ENCODE results near the gene CHRND.

CHRND gene

GRCh38 chr2:232567721-232568120, 41.8 kb downstream of the CHRND start:
- H3K27ac ChIP-seq (ENCODE audit: extremely low read depth, low read depth, low read length) = no peak overlapping the region
- H3K4me3 ChIP-seq (ENCODE audit: low read depth, low read length) = no peak overlapping the region
- TF ChIP-seq, protein P1, sequence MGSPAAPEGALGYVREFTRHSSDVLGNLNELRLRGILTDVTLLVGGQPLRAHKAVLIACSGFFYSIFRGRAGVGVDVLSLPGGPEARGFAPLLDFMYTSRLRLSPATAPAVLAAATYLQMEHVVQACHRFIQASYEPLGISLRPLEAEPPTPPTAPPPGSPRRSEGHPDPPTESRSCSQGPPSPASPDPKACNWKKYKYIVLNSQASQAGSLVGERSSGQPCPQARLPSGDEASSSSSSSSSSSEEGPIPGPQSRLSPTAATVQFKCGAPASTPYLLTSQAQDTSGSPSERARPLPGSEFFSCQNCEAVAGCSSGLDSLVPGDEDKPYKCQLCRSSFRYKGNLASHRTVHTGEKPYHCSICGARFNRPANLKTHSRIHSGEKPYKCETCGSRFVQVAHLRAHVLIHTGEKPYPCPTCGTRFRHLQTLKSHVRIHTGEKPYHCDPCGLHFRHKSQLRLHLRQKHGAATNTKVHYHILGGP (tag by site-specific recombination; IDR thresholded peaks at IDR 0.05) = no peak
- TF ChIP-seq ZNF133 (tag by site-specific recombination; IDR thresholded peaks at IDR 0.05) (no peak), ZNF549 (tag by site-specific recombination; IDR thresholded peaks at IDR 0.05) (no peak), ZNF175 (tag by site-specific recombination; IDR thresholded peaks at IDR 0.05) (no peak), OSR2 (tag by site-specific recombination; IDR thresholded peaks at IDR 0.05) (no peak), TCF7L2 (IDR thresholded peaks at IDR 0.05; ENCODE audit: borderline replicate concordance, low read depth, low read length) (no peak), RBAK (tag by site-specific recombination; IDR thresholded peaks at IDR 0.05) (no peak), ZNF354C (tag by site-specific recombination; IDR thresholded peaks at IDR 0.05; ENCODE audit: borderline replicate concordance, low read depth) (no peak), WT1 (tag by site-specific recombination; IDR thresholded peaks at IDR 0.05) (no peak), GLI2 (tag by site-specific recombination; IDR thresholded peaks at IDR 0.05; ENCODE audit: borderline replicate concordance, low read depth) (no peak), ZNF423 (tag by site-specific recombination; IDR thresholded peaks at IDR 0.05) (no peak), ZNF548 (tag by site-specific recombination; IDR thresholded peaks at IDR 0.05) (no peak), ZFHX2 (tag by site-specific recombination; conservative IDR thresholded peaks at IDR 0.05) (no peak)
- TF ChIP-seq, protein P2, sequence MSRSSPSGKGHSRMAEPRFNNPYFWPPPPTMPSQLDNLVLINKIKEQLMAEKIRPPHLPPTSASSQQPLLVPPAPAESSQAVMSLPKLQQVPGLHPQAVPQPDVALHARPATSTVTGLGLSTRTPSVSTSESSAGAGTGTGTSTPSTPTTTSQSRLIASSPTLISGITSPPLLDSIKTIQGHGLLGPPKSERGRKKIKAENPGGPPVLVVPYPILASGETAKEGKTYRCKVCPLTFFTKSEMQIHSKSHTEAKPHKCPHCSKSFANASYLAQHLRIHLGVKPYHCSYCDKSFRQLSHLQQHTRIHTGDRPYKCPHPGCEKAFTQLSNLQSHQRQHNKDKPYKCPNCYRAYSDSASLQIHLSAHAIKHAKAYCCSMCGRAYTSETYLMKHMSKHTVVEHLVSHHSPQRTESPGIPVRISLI (tag by site-specific recombination; IDR thresholded peaks at IDR 0.05) = no peak
- TF ChIP-seq, protein P3, sequence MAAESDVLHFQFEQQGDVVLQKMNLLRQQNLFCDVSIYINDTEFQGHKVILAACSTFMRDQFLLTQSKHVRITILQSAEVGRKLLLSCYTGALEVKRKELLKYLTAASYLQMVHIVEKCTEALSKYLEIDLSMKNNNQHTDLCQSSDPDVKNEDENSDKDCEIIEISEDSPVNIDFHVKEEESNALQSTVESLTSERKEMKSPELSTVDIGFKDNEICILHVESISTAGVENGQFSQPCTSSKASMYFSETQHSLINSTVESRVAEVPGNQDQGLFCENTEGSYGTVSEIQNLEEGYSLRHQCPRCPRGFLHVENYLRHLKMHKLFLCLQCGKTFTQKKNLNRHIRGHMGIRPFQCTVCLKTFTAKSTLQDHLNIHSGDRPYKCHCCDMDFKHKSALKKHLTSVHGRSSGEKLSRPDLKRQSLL (tag by site-specific recombination; IDR thresholded peaks at IDR 0.05) = no peak
- H3K4me1 ChIP-seq (ENCODE audit: control insufficient read depth, insufficient read depth, low read length) = 0 out of 2 replicates have a peak, but pooled peaks cover 2% of the 10 kb centered on the region
- no peaks in the 10 kb centered on the region for H3K9me3 ChIP-seq (ENCODE audit: control insufficient read depth, insufficient read depth, low read depth, low read length)
- ChIA-PET POLR2A (interaction anchor here (1.4 kb wide), 1 partner anchor 17 kb away, joined by 3 read pairs; the partner anchor contains the start of genes EIF4E2 and TIGD1), CTCF (interaction anchor here (0.7 to 0.9 kb wide), 2 partner anchors 11 to 893 kb away, joined by 3 read pairs; no protein-coding TSS in a partner anchor)
- H3K36me3 ChIP-seq (ENCODE audit: control insufficient read depth in 2 of 2, insufficient read depth in 1 of 2, low read length in 2 of 2) = peaks cover 22 to 96% of the 10 kb centered on the region in 2 experiments

DNA sequence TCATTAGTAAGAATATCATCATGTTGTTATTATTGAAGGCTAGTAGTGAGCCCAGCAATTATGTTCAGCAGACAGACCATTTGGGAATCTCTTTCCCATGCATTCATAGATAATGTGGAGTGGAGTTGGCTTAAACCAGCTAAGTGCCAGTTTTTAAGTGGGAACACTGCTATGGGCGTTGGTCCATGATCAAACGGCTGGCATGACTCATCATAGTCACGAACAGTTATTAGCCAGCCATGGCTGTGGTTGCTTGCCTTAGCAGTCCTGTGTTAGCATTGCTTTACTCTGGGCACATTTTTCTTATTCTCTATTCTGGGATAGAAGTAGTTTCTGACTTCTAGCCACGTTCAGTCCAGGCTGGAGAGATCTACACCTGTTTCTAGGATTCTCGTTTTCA, 42.2 kb downstream of the CHRND start:
- Histone ChIP-seq H3K4me3 (ENCODE audit: low read depth, low read length) (no peak overlapping the region), H3K36me3 (ENCODE audit: control insufficient read depth in 2 of 2, insufficient read depth in 1 of 2, low read length in 2 of 2) (peaks cover 22 to 96% of the 10 kb centered on the region in 2 experiments), H3K4me1 (ENCODE audit: control insufficient read depth, insufficient read depth, low read length) (0 out of 2 replicates have a peak, but pooled peaks cover 2% of the 10 kb centered on the region), H3K9me3 (ENCODE audit: control insufficient read depth, insufficient read depth, low read depth, low read length) (no peaks in the 10 kb centered on the region), H3K27ac (ENCODE audit: extremely low read depth, low read depth, low read length) (no peak overlapping the region)
- ChIA-PET POLR2A (interaction anchor here (1.4 kb wide), 1 partner anchor 18 kb away, joined by 3 read pairs; the partner anchor contains the start of genes EIF4E2 and TIGD1), CTCF (interaction anchor here (0.7 to 0.9 kb wide), 2 partner anchors 9 to 11 kb away, joined by 3 read pairs; no protein-coding TSS in a partner anchor)
- TF ChIP-seq ZNF610 (tag by site-specific recombination; IDR thresholded peaks at IDR 0.05; ENCODE audit: borderline replicate concordance) = no peak
- no peak for TF ChIP-seq AEBP2 (tag by site-specific recombination; IDR thresholded peaks at IDR 0.05; ENCODE audit: borderline replicate concordance)
- no peak for TF ChIP-seq ZNF555 (tag by site-specific recombination; conservative IDR thresholded peaks at IDR 0.05)
- TF ChIP-seq KLF1 (tag by site-specific recombination; IDR thresholded peaks at IDR 0.05) = no peak
- no peak for TF ChIP-seq MYNN (tag by site-specific recombination; IDR thresholded peaks at IDR 0.05; ENCODE audit: borderline replicate concordance)
- TF ChIP-seq ZBTB8A (tag by site-specific recombination; IDR thresholded peaks at IDR 0.05) = no peak
- TF ChIP-seq BCL11B (tag by site-specific recombination; IDR thresholded peaks at IDR 0.05; ENCODE audit: low read depth) = no peak
- TF ChIP-seq ZNF600 (tag by site-specific recombination; IDR thresholded peaks at IDR 0.05) = no peak
- TF ChIP-seq ZSCAN23 (tag by site-specific recombination; IDR thresholded peaks at IDR 0.05) = no peak
